Endothelial cell (in vitro differentiated cells): Measurements from ENCODE around the gene USP36. TPM values are rescaled to one million over a fixed set of nuclear protein-coding genes. Genes with fewer than 3 reads are reported as not detected.
"Not testable (repeated sequence)": the region's sequence is repeated elsewhere in the genome, so short reads cannot be mapped to it uniquely, and the experiment has no call there.

Experiments
- DNase-seq: peaks from one replicate; pipeline ENCODE4 v3.0.0; 2021; ENCODE audit warnings: low spot score
- H3K27ac Mint-ChIP-seq: one replicate; pipeline ENCODE4 v1.8.0; 2021; ENCODE audit warnings: mixed read lengths, inconsistent platforms; ENCODE audit not compliant: unreplicated experiment
- H3K27me3 Mint-ChIP-seq: one replicate; pipeline ENCODE4 v1.8.0; 2021; ENCODE audit warnings: mild to moderate bottlenecking, moderate library complexity, mixed read lengths, inconsistent platforms; ENCODE audit not compliant: unreplicated experiment
- H3K36me3 Mint-ChIP-seq: one replicate; pipeline ENCODE4 v1.8.0; 2021; ENCODE audit warnings: mild to moderate bottlenecking, low read depth, mixed read lengths, inconsistent platforms; ENCODE audit not compliant: unreplicated experiment
- H3K4me1 Mint-ChIP-seq: one replicate; pipeline ENCODE4 v1.8.0; 2021; ENCODE audit warnings: mild to moderate bottlenecking, mixed read lengths, inconsistent platforms; ENCODE audit not compliant: unreplicated experiment
- H3K4me3 Mint-ChIP-seq: one replicate; pipeline ENCODE4 v1.8.0; 2021; ENCODE audit warnings: mild to moderate bottlenecking, mixed read lengths, inconsistent platforms; ENCODE audit not compliant: unreplicated experiment
- H3K9me3 Mint-ChIP-seq: one replicate; pipeline ENCODE4 v1.8.0; 2021; ENCODE audit warnings: mixed read lengths, inconsistent platforms; ENCODE audit not compliant: unreplicated experiment
- total RNA-seq: library from RNA; stranded (reverse); fragmentation: NEBNext Ultra II Directional; extraction: Animal tissue kit (Norgen Biotek cat#: 25700); gene quantifications from one replicate; pipeline ENCODE4 v1.2.1, GENCODE V29; 2021; ENCODE audit not compliant: unreplicated experiment
- TF ChIP-seq, protein P1 (sequence below): fragments of 200-600 bp; sonication (generic); IDR thresholded peaks from one replicate; pipeline ENCODE4 v1.5.0; 2021; ENCODE audit warnings: antibody characterized with exemption; ENCODE audit not compliant: unreplicated experiment

USP36 gene
- total RNA-seq, 1 donor from 2014 or later, result 56.7 TPM

- peaks cover 6% of the 10 kb centered on the region for H3K36me3 Mint-ChIP-seq
- TF ChIP-seq, protein P1, sequence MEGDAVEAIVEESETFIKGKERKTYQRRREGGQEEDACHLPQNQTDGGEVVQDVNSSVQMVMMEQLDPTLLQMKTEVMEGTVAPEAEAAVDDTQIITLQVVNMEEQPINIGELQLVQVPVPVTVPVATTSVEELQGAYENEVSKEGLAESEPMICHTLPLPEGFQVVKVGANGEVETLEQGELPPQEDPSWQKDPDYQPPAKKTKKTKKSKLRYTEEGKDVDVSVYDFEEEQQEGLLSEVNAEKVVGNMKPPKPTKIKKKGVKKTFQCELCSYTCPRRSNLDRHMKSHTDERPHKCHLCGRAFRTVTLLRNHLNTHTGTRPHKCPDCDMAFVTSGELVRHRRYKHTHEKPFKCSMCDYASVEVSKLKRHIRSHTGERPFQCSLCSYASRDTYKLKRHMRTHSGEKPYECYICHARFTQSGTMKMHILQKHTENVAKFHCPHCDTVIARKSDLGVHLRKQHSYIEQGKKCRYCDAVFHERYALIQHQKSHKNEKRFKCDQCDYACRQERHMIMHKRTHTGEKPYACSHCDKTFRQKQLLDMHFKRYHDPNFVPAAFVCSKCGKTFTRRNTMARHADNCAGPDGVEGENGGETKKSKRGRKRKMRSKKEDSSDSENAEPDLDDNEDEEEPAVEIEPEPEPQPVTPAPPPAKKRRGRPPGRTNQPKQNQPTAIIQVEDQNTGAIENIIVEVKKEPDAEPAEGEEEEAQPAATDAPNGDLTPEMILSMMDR, result no peak
- peaks cover 15% of the 10 kb centered on the region for H3K27me3 Mint-ChIP-seq
- no peaks in the 10 kb centered on the region for H3K9me3 Mint-ChIP-seq
- H3K4me1 Mint-ChIP-seq, result peaks cover 28% of the 10 kb centered on the region
- DNase-seq, result no peak
- H3K4me3 Mint-ChIP-seq, result no peak overlapping the region
- H3K27ac Mint-ChIP-seq, result no peak overlapping the region
These were observed 37.6 kb upstream of the USP36 start for GRCh38 chr17:78878261-78878660.

- not testable (repeated sequence) for H3K4me3 Mint-ChIP-seq, H3K9me3 Mint-ChIP-seq, H3K36me3 Mint-ChIP-seq, DNase-seq
- Mint-ChIP-seq H3K27me3 (peaks cover 11% of the 10 kb centered on the region), H3K4me1 (peaks cover 22% of the 10 kb centered on the region), H3K27ac (peak overlapping the region; percentile 76)
These were observed 36.4 kb upstream of the USP36 start for GRCh38 chr17:78876954-78877517.

GRCh38 chr17:78876094-78876597, 35.5 kb upstream of the USP36 start:
- Mint-ChIP-seq H3K9me3 (no peaks in the 10 kb centered on the region), H3K36me3 (peaks cover 6% of the 10 kb centered on the region), H3K4me3 (no peak overlapping the region), H3K27me3 (peaks cover 9% of the 10 kb centered on the region), H3K27ac (peak overlapping the region; percentile 91), H3K4me1 (peaks cover 22% of the 10 kb centered on the region)
- TF ChIP-seq, protein P1, result no peak
- DNase-seq, result no peak

GRCh38 chr17:78875363-78876093, 34.9 kb upstream of the USP36 start:
- Mint-ChIP-seq H3K4me3 (no peak overlapping the region), H3K27me3 (peaks cover 9% of the 10 kb centered on the region), H3K27ac (peak overlapping the region; percentile 91), H3K36me3 (peaks cover 6% of the 10 kb centered on the region), H3K9me3 (no peaks in the 10 kb centered on the region), H3K4me1 (peaks cover 22% of the 10 kb centered on the region)
- DNase-seq, result no peak
- TF ChIP-seq, protein P1, result no peak

- Mint-ChIP-seq H3K4me1 (peaks cover 16% of the 10 kb centered on the region), H3K27ac (no peak overlapping the region), H3K36me3 (peaks cover 11% of the 10 kb centered on the region), H3K4me3 (no peak overlapping the region), H3K9me3 (no peaks in the 10 kb centered on the region), H3K27me3 (peaks cover 9% of the 10 kb centered on the region)
- no peak for DNase-seq
- TF ChIP-seq, protein P1, result no peak
These were observed 33.1 kb upstream of the USP36 start for GRCh38 chr17:78873519-78874340.
